Measurements from ENCODE around the gene ASGR2. TPM values are rescaled to one million over a fixed set of nuclear protein-coding genes. Genes with fewer than 3 reads are reported as not detected.
"Not testable (repeated sequence)": the region's sequence is repeated elsewhere in the genome, so short reads cannot be mapped to it uniquely, and the experiment has no call there.

The ASGR2 gene, protein sequence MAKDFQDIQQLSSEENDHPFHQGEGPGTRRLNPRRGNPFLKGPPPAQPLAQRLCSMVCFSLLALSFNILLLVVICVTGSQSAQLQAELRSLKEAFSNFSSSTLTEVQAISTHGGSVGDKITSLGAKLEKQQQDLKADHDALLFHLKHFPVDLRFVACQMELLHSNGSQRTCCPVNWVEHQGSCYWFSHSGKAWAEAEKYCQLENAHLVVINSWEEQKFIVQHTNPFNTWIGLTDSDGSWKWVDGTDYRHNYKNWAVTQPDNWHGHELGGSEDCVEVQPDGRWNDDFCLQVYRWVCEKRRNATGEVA
- not detected in 2 replicates for polyA plus RNA-seq
- not detected in 2 replicates for polyA minus RNA-seq

DNA sequence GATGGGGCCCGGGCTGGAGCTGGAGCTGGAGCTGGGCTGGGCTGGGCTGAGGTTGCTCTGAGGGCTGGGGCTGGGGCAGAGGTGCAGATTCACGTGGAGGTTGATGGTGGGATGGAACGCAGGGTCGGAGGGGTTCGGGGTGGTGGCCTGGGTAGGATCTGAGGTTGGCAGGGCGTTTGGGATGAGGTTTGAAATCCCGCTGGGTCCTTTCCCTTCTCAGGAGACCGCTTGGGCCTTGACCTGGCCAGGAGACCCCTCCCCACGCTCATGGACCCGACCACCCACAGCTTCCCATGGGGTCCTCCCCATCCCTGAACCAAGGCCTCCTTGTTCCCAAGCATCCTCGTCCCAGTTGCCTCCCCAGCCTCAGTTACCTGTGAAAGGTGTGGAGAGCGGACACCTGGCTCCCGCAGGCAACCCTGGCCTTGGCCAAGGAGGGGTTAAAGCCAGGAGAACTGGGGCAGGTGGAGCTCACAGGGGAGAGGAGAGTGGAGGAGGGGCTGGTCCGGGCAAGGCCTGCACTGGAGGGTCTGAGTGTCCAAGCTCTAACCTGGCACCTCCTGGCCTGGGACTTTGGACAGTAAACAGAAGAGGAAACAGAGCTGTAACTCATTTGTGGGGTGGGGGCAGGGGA, at the start of gene ASGR2:
TSS of gene ASGR2 (minus strand) at position 582 of the 634 bp plus-strand sequence. CDS start 582 bp downstream, outside the sequence.
- Histone ChIP-seq H3K27ac (ENCODE audit: low read length) (no peak within 1 kb of the TSS), H3K9ac (ENCODE audit: low read length) (no peak within 1 kb of the TSS), H3K9me2 (ENCODE audit: insufficient read depth, low read length) (no peaks in the 10 kb centered on the region), H3K4me2 (ENCODE audit: low read length) (no peak within 1 kb of the TSS), H3K9me3 (ENCODE audit: low read length) (no peaks in the 10 kb centered on the region), H3K27me3 (ENCODE audit: insufficient read depth, low read depth, low read length) (no peaks in the 10 kb centered on the region), H3K4me3 (ENCODE audit: low read length) (no peak within 1 kb of the TSS), H2AFZ (ENCODE audit: low read depth, low read length) (no peak within 1 kb of the TSS), H3K79me2 (replicated peaks; ENCODE audit: insufficient read depth, low read length) (no peaks in the 10 kb centered on the region), H3F3A (ENCODE audit: insufficient read depth, low read length, poor library complexity, severe bottlenecking) (no peaks in the 10 kb centered on the region), H3K36me3 (ENCODE audit: insufficient read depth, low read length) (no peaks in the 10 kb centered on the region), H4K20me1 (ENCODE audit: insufficient read depth) (no peaks in the 10 kb centered on the region)
- TF ChIP-seq TAF1 (IDR thresholded peaks at IDR 0.05; ENCODE audit: low read depth) (no peak), RAD21 (conservative IDR thresholded peaks at IDR 0.05) (no peak), SMC3 (conservative IDR thresholded peaks at IDR 0.05; ENCODE audit: poor library complexity) (no peak), EZH2 (IDR thresholded peaks at IDR 0.05; ENCODE audit: borderline replicate concordance, insufficient read depth, low read length, poor library complexity, severe bottlenecking) (no peak), CTCF (IDR thresholded peaks at IDR 0.05; ENCODE audit: poor library complexity, severe bottlenecking) (no peak), MXI1 (conservative IDR thresholded peaks at IDR 0.05; ENCODE audit: poor library complexity, severe bottlenecking) (no peak), EP300 (conservative IDR thresholded peaks at IDR 0.05; ENCODE audit: poor library complexity, severe bottlenecking) (no peak), POLR2AphosphoS5 (IDR thresholded peaks at IDR 0.05) (no peak)
- TF ChIP-seq, protein P1, sequence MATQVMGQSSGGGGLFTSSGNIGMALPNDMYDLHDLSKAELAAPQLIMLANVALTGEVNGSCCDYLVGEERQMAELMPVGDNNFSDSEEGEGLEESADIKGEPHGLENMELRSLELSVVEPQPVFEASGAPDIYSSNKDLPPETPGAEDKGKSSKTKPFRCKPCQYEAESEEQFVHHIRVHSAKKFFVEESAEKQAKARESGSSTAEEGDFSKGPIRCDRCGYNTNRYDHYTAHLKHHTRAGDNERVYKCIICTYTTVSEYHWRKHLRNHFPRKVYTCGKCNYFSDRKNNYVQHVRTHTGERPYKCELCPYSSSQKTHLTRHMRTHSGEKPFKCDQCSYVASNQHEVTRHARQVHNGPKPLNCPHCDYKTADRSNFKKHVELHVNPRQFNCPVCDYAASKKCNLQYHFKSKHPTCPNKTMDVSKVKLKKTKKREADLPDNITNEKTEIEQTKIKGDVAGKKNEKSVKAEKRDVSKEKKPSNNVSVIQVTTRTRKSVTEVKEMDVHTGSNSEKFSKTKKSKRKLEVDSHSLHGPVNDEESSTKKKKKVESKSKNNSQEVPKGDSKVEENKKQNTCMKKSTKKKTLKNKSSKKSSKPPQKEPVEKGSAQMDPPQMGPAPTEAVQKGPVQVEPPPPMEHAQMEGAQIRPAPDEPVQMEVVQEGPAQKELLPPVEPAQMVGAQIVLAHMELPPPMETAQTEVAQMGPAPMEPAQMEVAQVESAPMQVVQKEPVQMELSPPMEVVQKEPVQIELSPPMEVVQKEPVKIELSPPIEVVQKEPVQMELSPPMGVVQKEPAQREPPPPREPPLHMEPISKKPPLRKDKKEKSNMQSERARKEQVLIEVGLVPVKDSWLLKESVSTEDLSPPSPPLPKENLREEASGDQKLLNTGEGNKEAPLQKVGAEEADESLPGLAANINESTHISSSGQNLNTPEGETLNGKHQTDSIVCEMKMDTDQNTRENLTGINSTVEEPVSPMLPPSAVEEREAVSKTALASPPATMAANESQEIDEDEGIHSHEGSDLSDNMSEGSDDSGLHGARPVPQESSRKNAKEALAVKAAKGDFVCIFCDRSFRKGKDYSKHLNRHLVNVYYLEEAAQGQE (IDR thresholded peaks at IDR 0.05; ENCODE audit: borderline replicate concordance): no peak

- H3K9me3 ChIP-seq (ENCODE audit: low read length); H3F3A ChIP-seq (ENCODE audit: insufficient read depth, low read length, poor library complexity, severe bottlenecking); H3K4me3 ChIP-seq (ENCODE audit: low read length); H3K27ac ChIP-seq (ENCODE audit: low read length); H2AFZ ChIP-seq (ENCODE audit: low read depth, low read length); H3K9me2 ChIP-seq (ENCODE audit: insufficient read depth, low read length); H3K36me3 ChIP-seq (ENCODE audit: insufficient read depth, low read length); H3K27me3 ChIP-seq (ENCODE audit: insufficient read depth, low read depth, low read length); H3K4me2 ChIP-seq (ENCODE audit: low read length); H4K20me1 ChIP-seq (ENCODE audit: insufficient read depth); H3K79me2 ChIP-seq (replicated peaks; ENCODE audit: insufficient read depth, low read length); H3K9ac ChIP-seq (ENCODE audit: low read length): not testable (repeated sequence)
Measured at GRCh38 chr17:7159571-7159970, 44.9 kb upstream of the ASGR2 start.

- H3K4me3 ChIP-seq (ENCODE audit: low read length); H3K4me2 ChIP-seq (ENCODE audit: low read length): not testable (repeated sequence)
Measured at GRCh38 chr17:7158424-7158823, 43.8 kb upstream of the ASGR2 start.

More at GRCh38 chr17:7158424-7158823, 43.8 kb upstream of the ASGR2 start:
- H3K9ac ChIP-seq (ENCODE audit: low read length); H3K9me2 ChIP-seq (ENCODE audit: insufficient read depth, low read length); H2AFZ ChIP-seq (ENCODE audit: low read depth, low read length); H3K9me3 ChIP-seq (ENCODE audit: low read length); H4K20me1 ChIP-seq (ENCODE audit: insufficient read depth); H3K27ac ChIP-seq (ENCODE audit: low read length); H3K79me2 ChIP-seq (replicated peaks; ENCODE audit: insufficient read depth, low read length); H3K36me3 ChIP-seq (ENCODE audit: insufficient read depth, low read length); H3K27me3 ChIP-seq (ENCODE audit: insufficient read depth, low read depth, low read length); H3F3A ChIP-seq (ENCODE audit: insufficient read depth, low read length, poor library complexity, severe bottlenecking): not testable (repeated sequence)
